K562 (cell line): ENCODE data around the gene SLC35F5. TPM values are rescaled to one million over a fixed set of nuclear protein-coding genes. Genes with fewer than 3 reads are reported as not detected.

Experiments
- ATF7 ChIP-seq: fragments of 450-650 bp; IDR thresholded peaks from 2 replicates; pipeline ENCODE4 v1.7.1; 2014; ENCODE audit warnings: mild to moderate bottlenecking, moderate library complexity
- CC2D1A ChIP-seq: fragments of 450-650 bp; IDR thresholded peaks from 2 replicates; pipeline ENCODE4 v1.6.1; 2017; ENCODE audit warnings: mild to moderate bottlenecking
- HDAC6 ChIP-seq: IDR thresholded peaks from 2 replicates; pipeline ENCODE4 v1.6.1; 2012; ENCODE audit warnings: low read depth, mild to moderate bottlenecking, control low read depth, inconsistent platforms, low read length, moderate library complexity
- HNRNPL ChIP-seq: fragments of 200-400 bp; formaldehyde crosslinking; IDR thresholded peaks from 2 replicates; pipeline ENCODE4 v1.6.1; 2017; ENCODE audit warnings: low read depth, mild to moderate bottlenecking, low read length
- MNT ChIP-seq, 2 experiments: fragments of 450-650 bp; conservative IDR thresholded peaks; 2 replicates each; pipeline ENCODE4 v1.6.1; 2017; ENCODE audit warnings: mild to moderate bottlenecking in 2 of 2, moderate library complexity in 2 of 2
- NCOA4 ChIP-seq: fragments of 450-650 bp; IDR thresholded peaks from 2 replicates; pipeline ENCODE4 v1.6.1; 2018; ENCODE audit warnings: mild to moderate bottlenecking; ENCODE audit not compliant: partially characterized antibody
- NCOR1 ChIP-seq: fragments of 450-650 bp; IDR thresholded peaks from 2 replicates; pipeline ENCODE4 v1.6.1; 2016; ENCODE audit warnings: mild to moderate bottlenecking, moderate library complexity
- NR0B1 ChIP-seq: fragments of 450-650 bp; IDR thresholded peaks from one replicate; pipeline ENCODE4 v1.6.1; 2018; ENCODE audit warnings: mild to moderate bottlenecking, moderate library complexity; ENCODE audit not compliant: partially characterized antibody
- NUFIP1 ChIP-seq: fragments of 450-650 bp; IDR thresholded peaks from 2 replicates; pipeline ENCODE4 v1.6.1; 2018; ENCODE audit not compliant: partially characterized antibody
- PHF8 ChIP-seq: fragments of 200-600 bp; sonication (generic); IDR thresholded peaks from 2 replicates; pipeline ENCODE4 v1.6.1; 2012; ENCODE audit warnings: mixed run types, mild to moderate bottlenecking, inconsistent platforms, low read length, moderate library complexity, borderline replicate concordance
- SP2 ChIP-seq: IDR thresholded peaks from 2 replicates; pipeline ENCODE4 v1.6.1; 2011; ENCODE audit warnings: mild to moderate bottlenecking, low read depth, low read length, moderate library complexity; ENCODE audit not compliant: poor library complexity, severe bottlenecking; ENCODE audit errors: extremely low read depth
- SRSF7 ChIP-seq: fragments of 200-400 bp; formaldehyde crosslinking; optimal IDR thresholded peaks from 2 replicates; pipeline ENCODE3; 2017; ENCODE audit warnings: mild to moderate bottlenecking, low read depth, low read length
- STAT6 ChIP-seq: sonication (generic); formaldehyde crosslinking; IDR thresholded peaks from 2 replicates; pipeline ENCODE4 v1.8.1; 2023; ENCODE audit warnings: mild to moderate bottlenecking, missing genetic modification reagents
- TCFL5 ChIP-seq: fragments of 250-450 bp; sonication (Bioruptor Pico); conservative IDR thresholded peaks from 2 replicates; pipeline ENCODE4 v1.6.1; 2021; ENCODE audit warnings: mild to moderate bottlenecking, moderate library complexity, matching md5 sums
- THAP12 ChIP-seq: fragments of 250-450 bp; sonication (Bioruptor Pico); IDR thresholded peaks from 2 replicates; pipeline ENCODE4 v1.9.0; 2021; ENCODE audit warnings: mild to moderate bottlenecking, inconsistent platforms
- ZBTB26 ChIP-seq: fragments of 450-650 bp; formaldehyde crosslinking; IDR thresholded peaks from 2 replicates; pipeline ENCODE4 v1.4.0; 2022; ENCODE audit warnings: missing genetic modification characterization
- ZKSCAN3 ChIP-seq: fragments of 250-450 bp; sonication (Bioruptor Pico); IDR thresholded peaks from 2 replicates; pipeline ENCODE4 v1.4.0; 2020
- ZNF77 ChIP-seq: fragments of 250-450 bp; sonication (Bioruptor Pico); IDR thresholded peaks from 2 replicates; pipeline ENCODE4 v1.5.0; 2020
- ZNF778 ChIP-seq: fragments of 450-650 bp; formaldehyde crosslinking; IDR thresholded peaks from 2 replicates; pipeline ENCODE4 v1.4.0; 2020; ENCODE audit warnings: mild to moderate bottlenecking, moderate library complexity
- polyA plus RNA-seq, 8 experiments: library from polyadenylated mRNA; depleted of rRNA in 4 of 8; stranded (reverse) in 5 of 8; unstranded in 3 of 8; fragments of >200 nt; fragmentation: Nextera tagmentation in 2 of 8; fragmentation: Illumina TruSeq in 1 of 8; extraction: Ambion mirVana in 2 of 8; extraction: Trizol in 1 of 8; gene quantifications; 2 replicates each; pipeline versions ENCODE4 v1.2.1 to v1.2.3, GENCODE V29; 2011 to 2014; ENCODE audit warnings: inconsistent platforms in 1 of 8, missing spikeins in 1 of 8
- total RNA-seq, 7 experiments: library from RNA; depleted of rRNA in 6 of 7; stranded (reverse); fragments of >200 nt in 6 of 7; fragmentation: Illumina TruSeq in 2 of 7; extraction: Trizol in 2 of 7; gene quantifications; 2 replicates each; pipeline versions ENCODE4 v1.2.1 to v1.2.3, GENCODE V29; 2011 to 2021; ENCODE audit warnings: low replicate concordance in 1 of 7

The SLC35F5 gene
- total and polyA plus RNA-seq, 9 of the 15 experiments (the other 6 are each of a cell fraction or from before 2014, with no cell fraction given): 4.9 to 50.7 (median 30.5) TPM

GRCh38 chr2:113756355-113757137 is at the start of gene SLC35F5 (continued):
- no peak for TF ChIP-seq HDAC6
- TF ChIP-seq ATF7: peak; percentile 97
- peak; percentile 28 to 83; a peak in 3 of 4 replicates for TF ChIP-seq MNT (conservative IDR thresholded peaks at IDR 0.05)
- no peak for TF ChIP-seq NCOA4
- no peak for TF ChIP-seq THAP12 (CRISPR knock-in tag)
- TF ChIP-seq ZNF778 (CRISPR knock-in tag): no peak
- peak; percentile 100 for TF ChIP-seq PHF8
- TF ChIP-seq ZKSCAN3: no peak
- no peak for TF ChIP-seq SRSF7
- TF ChIP-seq SP2: no peak
- no peak for TF ChIP-seq STAT6 (CRISPR knock-in tag)
- TF ChIP-seq NUFIP1: no peak
- no peak for TF ChIP-seq NR0B1
- 0 out of 2 replicates have a peak, but pooled peaks have one; percentile 24 for TF ChIP-seq NCOR1
- TF ChIP-seq TCFL5 (CRISPR knock-in tag): no peak
- TF ChIP-seq ZNF77 (CRISPR knock-in tag): no peak
- TF ChIP-seq CC2D1A: no peak; the same call in 1 of the 2 replicates
- 0 out of 2 replicates have a peak, but pooled peaks have one; percentile 43 for TF ChIP-seq ZBTB26 (CRISPR knock-in tag)
- no peak; the same call in 1 of the 2 replicates for TF ChIP-seq HNRNPL
